Stimulated activated effector memory CD8-positive, alpha-beta T cell treated with anti-CD3 and anti-CD28 coated beads, Interleukin-12 subunit alpha, Interleukin-12 subunit beta, amount 100 ng/mL, for 72 hours (primary cell): ENCODE measurements around the gene HOXB9.
A peak's percentile ranks its signal among the peaks of the same experiment; 100 is the strongest.

Experiments used
- ATAC-seq: fragments of 150-1000 bp; cut with Tn5 transposase; 2 replicates; pipeline ENCODE4 v1.10.0; 2021
- DNase-seq, 2 donors: peaks; one replicate each; pipeline ENCODE4 v3.0.0; 2021 to 2022; ENCODE audit warnings: low spot score in 2 of 2
- H3K27ac Mint-ChIP-seq: one replicate; pipeline ENCODE4 v1.8.0; 2022; ENCODE audit warnings: mild to moderate bottlenecking, mixed read lengths
- H3K36me3 Mint-ChIP-seq: one replicate; pipeline ENCODE4 v1.8.0; 2022; ENCODE audit warnings: mild to moderate bottlenecking, mixed read lengths
- H3K4me1 Mint-ChIP-seq: one replicate; pipeline ENCODE4 v1.8.0; 2022; ENCODE audit warnings: mixed read lengths
- H3K4me3 Mint-ChIP-seq: one replicate; pipeline ENCODE4 v1.8.0; 2022; ENCODE audit warnings: mild to moderate bottlenecking, mixed read lengths
- H3K9me3 Mint-ChIP-seq: one replicate; pipeline ENCODE4 v1.8.0; 2022; ENCODE audit warnings: mixed read lengths

Gene HOXB9

GRCh38 chr17:48626245-48627117 is at the start of gene HOXB9:
HOXB9 (minus strand) TSS chr17:48626358; CDS start chr17:48626269, 89 bp downstream.
- H3K9me3 Mint-ChIP-seq: no peaks in the 10 kb centered on the region
- DNase-seq (peak; percentile 28 to 77), ATAC-seq (peak; percentile 77)
- H3K4me1 Mint-ChIP-seq: peaks cover 16% of the 10 kb centered on the region
- H3K27ac Mint-ChIP-seq: peak within 1 kb of the TSS; percentile 87
- H3K4me3 Mint-ChIP-seq: peak within 1 kb of the TSS; percentile 84
- no peaks in the 10 kb centered on the region for H3K36me3 Mint-ChIP-seq

GRCh38 chr17:48672340-48672739 is 46.2 kb upstream of the HOXB9 start:
- Mint-ChIP-seq H3K4me3 (no peak overlapping the region), H3K4me1 (peaks cover 6% of the 10 kb centered on the region), H3K36me3 (no peaks in the 10 kb centered on the region), H3K27ac (no peak overlapping the region), H3K9me3 (no peaks in the 10 kb centered on the region)
- no peak for ATAC-seq
- DNase-seq: no peak

DNA sequence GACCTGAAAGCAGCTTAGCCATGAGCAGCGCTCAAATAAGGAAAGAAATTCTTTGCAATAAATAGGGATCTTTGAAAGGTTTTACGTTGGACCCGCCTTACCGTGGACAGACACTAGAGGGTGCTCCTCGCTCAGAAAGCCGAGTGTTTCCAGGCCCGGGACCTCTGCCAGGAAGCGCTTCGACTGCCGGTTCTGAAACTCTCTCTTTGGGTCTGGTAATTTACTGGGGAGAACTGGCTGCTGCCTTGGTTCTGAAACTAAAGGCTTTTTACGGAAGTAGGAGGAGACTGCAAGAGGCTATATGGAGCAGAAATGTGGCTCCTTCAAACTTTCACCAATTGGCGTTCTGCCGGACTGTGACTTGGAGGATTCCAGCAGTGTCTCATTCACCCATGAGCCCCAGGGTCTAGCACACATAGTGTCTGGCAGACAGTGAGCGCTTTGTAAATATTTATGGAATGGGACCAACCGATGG is 45.6 kb upstream of the HOXB9 start:
- ATAC-seq (peak; percentile 65), DNase-seq (peak; percentile 62 to 83)
- Mint-ChIP-seq H3K4me1 (peaks cover 6% of the 10 kb centered on the region), H3K4me3 (peak overlapping the region; percentile 16), H3K27ac (no peak overlapping the region), H3K36me3 (no peaks in the 10 kb centered on the region), H3K9me3 (no peaks in the 10 kb centered on the region)

DNA sequence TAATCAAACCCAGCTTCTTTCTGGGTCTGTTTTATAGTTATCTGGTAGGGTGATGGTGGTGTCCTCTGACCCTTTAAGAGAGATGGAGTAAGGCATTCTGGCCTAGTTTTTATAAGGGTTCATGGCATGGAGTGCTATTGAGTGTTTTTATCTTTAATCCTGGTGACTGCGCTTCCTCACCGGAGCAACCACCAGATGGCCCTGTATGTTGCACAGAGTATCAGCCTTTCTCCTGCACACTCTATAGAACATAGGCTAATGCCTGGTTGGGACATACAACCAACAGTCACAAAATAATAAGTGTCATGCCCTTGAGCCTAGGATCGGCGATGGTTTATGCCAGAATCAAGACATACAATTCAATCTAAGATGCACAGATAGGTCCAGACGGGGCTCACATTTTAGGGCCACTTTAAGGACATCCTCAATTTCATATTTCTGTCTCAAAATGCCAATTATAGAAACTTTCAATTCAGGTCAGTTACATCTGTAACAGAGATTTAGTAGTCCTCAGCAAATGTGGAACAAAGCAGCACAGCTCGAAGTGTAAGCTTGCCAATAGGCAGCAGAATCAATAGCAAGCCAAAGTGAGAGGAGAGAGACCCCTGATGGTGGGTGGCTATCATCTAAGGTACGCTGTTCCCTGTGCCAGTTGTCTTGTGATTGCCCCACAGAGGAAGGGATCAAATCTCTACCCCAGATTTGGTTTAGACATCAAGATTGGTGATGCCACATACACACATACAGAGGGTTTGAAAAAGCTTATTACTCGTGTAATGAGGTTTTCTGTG is 37.2 kb upstream of the HOXB9 start:
- H3K9me3 Mint-ChIP-seq: no peaks in the 10 kb centered on the region
- no peak overlapping the region for H3K4me3 Mint-ChIP-seq
- DNase-seq (no peak), ATAC-seq (no peak)
- H3K27ac Mint-ChIP-seq: no peak overlapping the region
- no peaks in the 10 kb centered on the region for H3K4me1 Mint-ChIP-seq
- no peaks in the 10 kb centered on the region for H3K36me3 Mint-ChIP-seq

DNA sequence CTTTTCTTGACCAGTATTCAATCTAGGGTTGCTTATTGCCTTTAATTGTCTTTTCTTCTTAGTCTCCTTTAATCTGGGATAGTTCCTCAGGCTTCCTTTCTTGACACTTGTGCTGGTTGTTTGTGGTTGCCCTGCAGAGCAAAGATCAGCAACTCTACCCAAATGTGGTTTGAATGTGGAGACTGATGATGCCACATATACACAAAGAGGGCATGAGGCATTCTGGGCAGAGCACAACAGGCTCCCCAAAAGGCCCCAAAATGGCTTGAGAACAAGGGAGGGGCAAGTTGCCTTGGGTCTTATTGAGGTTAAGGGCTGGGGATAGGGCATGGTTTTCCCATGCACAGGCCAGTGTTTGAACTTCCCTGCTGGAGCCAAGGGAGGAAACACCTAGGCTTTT is 29.8 kb upstream of the HOXB9 start:
- H3K36me3 Mint-ChIP-seq: no peaks in the 10 kb centered on the region
- no peaks in the 10 kb centered on the region for H3K9me3 Mint-ChIP-seq
- H3K27ac Mint-ChIP-seq: no peak overlapping the region
- no peak overlapping the region for H3K4me3 Mint-ChIP-seq
- peak; percentile 36 for ATAC-seq
- H3K4me1 Mint-ChIP-seq: peaks cover 14% of the 10 kb centered on the region
- no peak for DNase-seq

DNA sequence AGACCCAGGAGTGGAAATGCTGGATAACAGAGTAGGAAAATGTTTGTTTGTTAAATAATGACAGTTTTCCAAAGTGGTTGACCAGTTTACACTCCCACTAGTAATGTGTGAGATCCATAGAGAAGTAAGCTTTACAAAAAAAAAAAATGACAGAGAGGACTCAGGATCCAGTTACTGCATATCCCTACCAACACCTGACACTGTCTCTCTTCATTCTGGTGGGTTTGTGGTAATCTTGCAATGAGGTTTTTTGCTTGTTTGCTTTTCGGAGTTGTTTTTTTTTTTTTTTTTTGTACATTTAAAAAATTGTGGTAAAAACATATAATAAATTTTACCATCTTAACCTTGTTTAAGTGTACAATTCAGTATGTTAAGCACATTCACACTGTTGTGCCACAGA is 23.6 kb upstream of the HOXB9 start:
- no peaks in the 10 kb centered on the region for H3K36me3 Mint-ChIP-seq

DNA sequence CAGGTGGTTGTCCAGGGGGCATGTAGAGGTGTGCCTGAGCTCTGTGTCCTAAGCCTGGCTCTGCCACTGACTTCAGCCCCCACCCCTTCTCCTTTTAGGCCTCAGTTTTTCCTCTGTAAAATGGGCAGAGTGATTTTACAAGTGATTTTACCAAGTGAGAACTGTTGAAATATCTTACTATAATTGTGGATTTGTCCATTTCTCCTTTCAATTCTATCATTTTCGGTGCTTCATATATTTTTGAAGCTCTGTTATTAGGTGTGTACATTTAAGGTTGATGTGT is 21.7 kb upstream of the HOXB9 start:
- DNase-seq (no peak), ATAC-seq (no peak)
- Mint-ChIP-seq H3K9me3 (no peaks in the 10 kb centered on the region), H3K36me3 (no peaks in the 10 kb centered on the region), H3K27ac (peak overlapping the region; percentile 15), H3K4me1 (peaks cover 27% of the 10 kb centered on the region), H3K4me3 (peak overlapping the region; percentile 67)

More for the DNA sequence above, 23.6 kb upstream of the HOXB9 start:
- DNase-seq (no peak), ATAC-seq (no peak)
- no peak overlapping the region for H3K4me3 Mint-ChIP-seq
- H3K9me3 Mint-ChIP-seq: no peaks in the 10 kb centered on the region
- peaks cover 27% of the 10 kb centered on the region for H3K4me1 Mint-ChIP-seq
- H3K27ac Mint-ChIP-seq: no peak overlapping the region

GRCh38 chr17:48647103-48647962 is 21.2 kb upstream of the HOXB9 start:
- H3K9me3 Mint-ChIP-seq: no peaks in the 10 kb centered on the region
- DNase-seq (no peak), ATAC-seq (peak; percentile 5)
- peaks cover 25% of the 10 kb centered on the region for H3K4me1 Mint-ChIP-seq
- H3K27ac Mint-ChIP-seq: peak overlapping the region; percentile 15
- no peaks in the 10 kb centered on the region for H3K36me3 Mint-ChIP-seq
- peak overlapping the region; percentile 67 for H3K4me3 Mint-ChIP-seq

- DNase-seq: peak; percentile 24 to 71
- Mint-ChIP-seq H3K9me3 (no peaks in the 10 kb centered on the region), H3K36me3 (no peaks in the 10 kb centered on the region), H3K4me3 (peak overlapping the region; percentile 67), H3K4me1 (peaks cover 27% of the 10 kb centered on the region), H3K27ac (peak overlapping the region; percentile 15)
- ATAC-seq: peak; percentile 82
Measured at GRCh38 chr17:48646183-48647102, 20.3 kb upstream of the HOXB9 start.

GRCh38 chr17:48645639-48646182 is 19.6 kb upstream of the HOXB9 start:
- DNase-seq (no peak), ATAC-seq (no peak)
- H3K4me1 Mint-ChIP-seq: peaks cover 31% of the 10 kb centered on the region
- H3K4me3 Mint-ChIP-seq: peak overlapping the region; percentile 67
- H3K9me3 Mint-ChIP-seq: no peaks in the 10 kb centered on the region
- peak overlapping the region; percentile 15 for H3K27ac Mint-ChIP-seq
- H3K36me3 Mint-ChIP-seq: no peaks in the 10 kb centered on the region

DNA sequence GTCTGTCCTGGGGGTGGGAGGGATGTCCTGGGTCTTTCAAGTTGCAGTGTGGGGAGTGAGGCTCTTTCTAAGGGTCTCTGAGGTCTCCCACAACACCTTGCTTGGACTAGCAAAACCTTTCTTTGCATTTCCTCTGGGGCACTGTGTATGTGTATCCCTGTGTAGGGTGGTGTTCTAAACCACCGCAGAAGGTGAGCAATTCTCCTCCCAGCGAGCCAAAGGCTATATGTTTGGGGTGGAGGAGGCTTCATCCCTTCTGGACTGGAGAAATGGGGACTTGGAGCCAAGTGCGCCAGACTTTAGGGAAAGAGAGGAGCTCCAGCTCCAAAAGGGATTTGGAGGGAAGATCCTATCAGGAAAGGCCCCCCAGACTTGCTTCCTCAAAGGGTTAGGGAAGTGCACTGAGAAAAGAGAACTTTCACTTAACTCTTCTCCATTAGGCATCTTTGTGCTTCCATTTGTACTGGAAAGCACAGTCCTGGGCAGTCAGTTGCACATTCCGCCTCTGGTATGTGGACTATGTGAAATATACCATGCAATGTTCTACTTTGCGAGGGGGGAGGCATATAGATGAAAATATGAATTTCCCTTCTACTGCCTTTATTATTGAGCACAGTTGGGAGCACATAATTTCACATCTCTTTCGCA is 18.9 kb upstream of the HOXB9 start:
- Mint-ChIP-seq H3K4me3 (no peak overlapping the region), H3K36me3 (no peaks in the 10 kb centered on the region), H3K27ac (no peak overlapping the region), H3K4me1 (peaks cover 31% of the 10 kb centered on the region), H3K9me3 (no peaks in the 10 kb centered on the region)
- no peak for ATAC-seq
- DNase-seq: no peak

GRCh38 chr17:48644159-48644558 is 18.0 kb upstream of the HOXB9 start:
- no peak for DNase-seq
- Mint-ChIP-seq H3K9me3 (no peaks in the 10 kb centered on the region), H3K4me3 (no peak overlapping the region), H3K27ac (no peak overlapping the region), H3K4me1 (peaks cover 31% of the 10 kb centered on the region), H3K36me3 (no peaks in the 10 kb centered on the region)
- no peak for ATAC-seq

DNA sequence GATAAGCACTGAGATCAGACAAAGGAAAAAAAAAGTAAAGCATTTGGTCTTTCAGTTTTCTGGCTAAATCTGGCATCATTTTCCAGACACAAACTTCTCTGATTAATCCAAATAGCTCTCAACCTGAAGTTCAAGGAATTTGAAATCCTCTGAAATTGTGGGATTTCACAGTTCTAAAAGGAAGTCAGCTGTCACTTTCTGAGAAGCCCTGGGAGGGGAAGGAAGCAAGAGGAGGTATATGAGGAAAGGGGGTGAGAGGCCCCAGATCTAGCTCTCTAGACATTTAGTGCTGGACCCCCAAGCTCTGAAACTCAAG is 17.5 kb upstream of the HOXB9 start:
- H3K36me3 Mint-ChIP-seq: no peaks in the 10 kb centered on the region
- H3K9me3 Mint-ChIP-seq: no peaks in the 10 kb centered on the region
- no peak for ATAC-seq
- H3K4me1 Mint-ChIP-seq: peaks cover 31% of the 10 kb centered on the region
- no peak overlapping the region for H3K27ac Mint-ChIP-seq
- no peak overlapping the region for H3K4me3 Mint-ChIP-seq
- no peak for DNase-seq
